Natural killer cell (primary cell): ENCODE measurements around the gene CLSTN2. TPM values are rescaled to one million over a fixed set of nuclear protein-coding genes. Genes with fewer than 3 reads are reported as not detected.

Experiments used
- ATAC-seq, 3 donors: fragments of 150-1000 bp in 2 of 3; fragments of 200-7000 bp in 1 of 3; cut with Tn5 transposase; 1 replicate in 1 of 3; 2 replicates in 2 of 3; pipeline ENCODE4 v1.10.0; 2021; ENCODE audit warnings: mild to moderate bottlenecking in 2 of 3, moderate library complexity in 2 of 3
- DNase-seq, 2 donors: peaks; one replicate each; pipeline versions ENCODE4 v3.0.0 to v3.0.0-alpha.2; 2013 to 2021; ENCODE audit warnings: mixed read lengths in 1 of 2
- H3K27ac ChIP-seq: one replicate; pipeline ENCODE4 v1.5.1; 2013; ENCODE audit warnings: mild to moderate bottlenecking, low read length
- H3K27me3 ChIP-seq: one replicate; pipeline ENCODE4 v1.6.1; 2013; ENCODE audit warnings: low read length; ENCODE audit not compliant: control insufficient read depth, insufficient read depth
- H3K36me3 ChIP-seq: one replicate; pipeline ENCODE4 v1.6.1; 2013; ENCODE audit warnings: low read length; ENCODE audit not compliant: control insufficient read depth, insufficient read depth
- H3K4me1 ChIP-seq: one replicate; pipeline ENCODE4 v1.6.1; 2013; ENCODE audit warnings: low read length; ENCODE audit not compliant: control insufficient read depth, insufficient read depth
- H3K4me3 ChIP-seq: one replicate; pipeline ENCODE4 v1.5.1; 2013; ENCODE audit warnings: low read length
- H3K9me3 ChIP-seq: one replicate; pipeline ENCODE4 v1.6.1; 2013; ENCODE audit warnings: low read length; ENCODE audit not compliant: control insufficient read depth, insufficient read depth
- H3K27ac Mint-ChIP-seq, 2 donors: one replicate each; pipeline ENCODE4 v1.8.0; 2022; ENCODE audit warnings: mild to moderate bottlenecking in 2 of 2, mixed read lengths in 2 of 2, moderate library complexity in 1 of 2
- H3K27me3 Mint-ChIP-seq, 2 donors: one replicate each; pipeline ENCODE4 v1.8.0; 2022; ENCODE audit warnings: low read depth in 2 of 2, mixed read lengths in 2 of 2
- H3K36me3 Mint-ChIP-seq: one replicate; pipeline ENCODE4 v1.8.0; 2022; ENCODE audit warnings: mixed read lengths
- H3K4me1 Mint-ChIP-seq, 2 donors: one replicate each; pipeline ENCODE4 v1.8.0; 2022; ENCODE audit warnings: mixed read lengths in 2 of 2
- H3K4me3 Mint-ChIP-seq: one replicate; pipeline ENCODE4 v1.8.0; 2022; ENCODE audit warnings: mild to moderate bottlenecking, moderate library complexity, mixed read lengths
- H3K9me3 Mint-ChIP-seq, 2 donors: one replicate each; pipeline ENCODE4 v1.8.0; 2022; ENCODE audit warnings: mixed read lengths in 2 of 2
- whole genome bisulfite sequencing: methylation state at CpG from one replicate; pipeline ENCODE4 v1.1.7; 2013; ENCODE audit warnings: missing lambda C conversion rate; ENCODE audit not compliant: insufficient coverage; 5-methylcytosine and 5-hydroxymethylcytosine counted together
- intact Hi-C: fragments of 100-400 bp; cut with micrococcal nuclease; formaldehyde crosslinking; loops from one replicate; pipeline ENCODE4 v1.14.2; 2022
- total RNA-seq, 4 donors: library from RNA; stranded (reverse); fragments of 120-200 nt in 1 of 4; gene quantifications; one replicate each; pipeline versions ENCODE4 v1.2.3 to v1.2.4, GENCODE V29; 2013 to 2022
- TF ChIP-seq, protein P1 (sequence below): fragments of 200-600 bp; IDR thresholded peaks from one replicate; pipeline ENCODE4 v1.8.0; 2022; ENCODE audit warnings: antibody characterized with exemption

CLSTN2 gene
- total RNA-seq, 3 donors from 2014 or later (not counting 1 experiment from before 2014, with no cell fraction given): 0.05 TPM; not detected in 2

DNA sequence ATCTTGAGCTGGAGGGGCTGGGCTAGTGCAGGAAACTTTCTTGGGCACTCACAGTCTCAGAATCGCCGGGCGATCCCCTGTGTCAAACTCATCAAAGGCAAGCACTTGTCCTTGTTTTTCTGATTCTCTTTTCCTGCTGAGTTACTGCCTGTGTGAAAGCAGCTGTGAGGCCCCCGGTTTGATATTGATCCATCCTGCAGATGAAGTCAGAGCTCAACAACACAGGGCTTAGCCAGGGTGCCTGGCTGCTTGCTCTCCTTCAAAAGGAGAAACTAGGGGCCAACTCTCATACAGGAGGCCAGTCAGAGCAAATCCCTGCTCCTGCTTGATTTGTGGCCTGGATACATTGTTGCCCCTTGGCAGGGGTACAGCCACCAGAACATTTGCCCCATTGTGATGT is 22.9 kb downstream of the CLSTN2 start:
- 82% methylated on average over 4 of the region's 4 CpGs for WGBS
- Histone ChIP-seq H3K4me3 (no peak overlapping the region), H3K27me3 (no peaks in the 10 kb centered on the region), H3K4me1 (no peaks in the 10 kb centered on the region), H3K36me3 (no peaks in the 10 kb centered on the region), H3K27ac (no peak overlapping the region), H3K9me3 (no peaks in the 10 kb centered on the region)
- H3K4me3 Mint-ChIP-seq: no peak overlapping the region
- intact Hi-C loops: no loop called here
- H3K36me3 Mint-ChIP-seq: no peaks in the 10 kb centered on the region
- H3K9me3 Mint-ChIP-seq: no peaks in the 10 kb centered on the region
- no peak overlapping the region for H3K27ac Mint-ChIP-seq
- peaks cover 0 to 10% of the 10 kb centered on the region in 2 donors for H3K27me3 Mint-ChIP-seq
- H3K4me1 Mint-ChIP-seq: no peaks in the 10 kb centered on the region
- DNase-seq (no peak), ATAC-seq (no peak)
- TF ChIP-seq, protein P1, sequence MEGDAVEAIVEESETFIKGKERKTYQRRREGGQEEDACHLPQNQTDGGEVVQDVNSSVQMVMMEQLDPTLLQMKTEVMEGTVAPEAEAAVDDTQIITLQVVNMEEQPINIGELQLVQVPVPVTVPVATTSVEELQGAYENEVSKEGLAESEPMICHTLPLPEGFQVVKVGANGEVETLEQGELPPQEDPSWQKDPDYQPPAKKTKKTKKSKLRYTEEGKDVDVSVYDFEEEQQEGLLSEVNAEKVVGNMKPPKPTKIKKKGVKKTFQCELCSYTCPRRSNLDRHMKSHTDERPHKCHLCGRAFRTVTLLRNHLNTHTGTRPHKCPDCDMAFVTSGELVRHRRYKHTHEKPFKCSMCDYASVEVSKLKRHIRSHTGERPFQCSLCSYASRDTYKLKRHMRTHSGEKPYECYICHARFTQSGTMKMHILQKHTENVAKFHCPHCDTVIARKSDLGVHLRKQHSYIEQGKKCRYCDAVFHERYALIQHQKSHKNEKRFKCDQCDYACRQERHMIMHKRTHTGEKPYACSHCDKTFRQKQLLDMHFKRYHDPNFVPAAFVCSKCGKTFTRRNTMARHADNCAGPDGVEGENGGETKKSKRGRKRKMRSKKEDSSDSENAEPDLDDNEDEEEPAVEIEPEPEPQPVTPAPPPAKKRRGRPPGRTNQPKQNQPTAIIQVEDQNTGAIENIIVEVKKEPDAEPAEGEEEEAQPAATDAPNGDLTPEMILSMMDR: no peak

DNA sequence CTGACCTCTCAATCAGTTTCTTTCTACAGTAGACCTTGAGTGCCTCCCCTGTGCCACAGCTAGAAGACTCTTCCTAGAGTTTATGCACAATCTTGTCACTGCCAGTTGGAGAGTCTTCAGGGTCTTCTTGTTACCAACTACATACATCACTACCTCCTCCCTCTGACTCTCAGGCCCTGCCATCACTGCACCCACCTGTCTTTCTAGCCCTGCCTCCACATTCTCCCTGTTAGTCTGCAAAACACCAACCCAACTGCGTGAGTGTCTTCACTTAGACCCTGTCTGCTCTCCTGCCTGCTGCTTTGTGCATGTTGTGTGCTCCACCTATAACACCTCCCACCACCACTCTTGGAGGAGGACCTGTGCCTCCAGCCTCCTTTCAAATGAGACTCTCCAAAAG is 34.4 kb downstream of the CLSTN2 start:
- H3K27me3 ChIP-seq: no peaks in the 10 kb centered on the region
- H3K27ac Mint-ChIP-seq: no peak overlapping the region
- TF ChIP-seq, protein P1: no peak
- no peaks in the 10 kb centered on the region for H3K9me3 ChIP-seq
- H3K4me3 ChIP-seq: no peak overlapping the region
- intact Hi-C loops: no loop called here
- no peaks in the 10 kb centered on the region for H3K9me3 Mint-ChIP-seq
- H3K36me3 ChIP-seq: no peaks in the 10 kb centered on the region
- DNase-seq (no peak), ATAC-seq (no peak)
- 86% methylated on average over 1 of the region's 1 CpG for WGBS
- H3K27ac ChIP-seq: no peak overlapping the region
- H3K4me3 Mint-ChIP-seq: no peak overlapping the region
- H3K4me1 Mint-ChIP-seq: no peaks in the 10 kb centered on the region
- H3K36me3 Mint-ChIP-seq: no peaks in the 10 kb centered on the region
- H3K27me3 Mint-ChIP-seq: peaks cover 0 to 11% of the 10 kb centered on the region in 2 donors
- no peaks in the 10 kb centered on the region for H3K4me1 ChIP-seq

DNA sequence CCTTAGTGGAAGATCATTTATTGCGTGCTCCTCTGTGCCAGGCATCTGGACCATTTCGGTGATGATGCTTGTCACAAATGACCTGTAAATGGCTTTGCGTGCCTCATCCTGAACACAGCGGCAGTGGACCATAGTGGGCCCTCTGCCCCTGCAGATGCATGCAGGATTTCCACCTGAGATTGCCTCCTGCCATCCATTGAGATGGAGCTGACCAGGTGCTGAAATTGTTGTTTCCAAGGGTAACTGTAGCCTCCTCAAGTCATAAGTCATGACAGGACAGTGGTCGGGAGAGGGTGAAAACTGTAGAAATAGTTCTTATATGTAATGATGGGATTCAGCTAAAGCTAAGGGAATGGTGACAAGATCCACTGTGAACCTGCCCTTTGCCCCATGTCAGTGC is 35.5 kb downstream of the CLSTN2 start:
- ATAC-seq: no peak
- Mint-ChIP-seq H3K4me1 (no peaks in the 10 kb centered on the region), H3K36me3 (no peaks in the 10 kb centered on the region), H3K9me3 (no peaks in the 10 kb centered on the region), H3K4me3 (no peak overlapping the region), H3K27ac (no peak overlapping the region), H3K27me3 (peaks cover 0 to 11% of the 10 kb centered on the region in 2 donors)
- Histone ChIP-seq H3K27ac (no peak overlapping the region), H3K9me3 (no peaks in the 10 kb centered on the region), H3K4me3 (no peak overlapping the region), H3K4me1 (no peaks in the 10 kb centered on the region), H3K36me3 (no peaks in the 10 kb centered on the region), H3K27me3 (no peaks in the 10 kb centered on the region)
- intact Hi-C loops: no loop called here
- DNase-seq: no peak
- TF ChIP-seq, protein P1: no peak
- WGBS: 88% methylated on average over 5 of the region's 5 CpGs

DNA sequence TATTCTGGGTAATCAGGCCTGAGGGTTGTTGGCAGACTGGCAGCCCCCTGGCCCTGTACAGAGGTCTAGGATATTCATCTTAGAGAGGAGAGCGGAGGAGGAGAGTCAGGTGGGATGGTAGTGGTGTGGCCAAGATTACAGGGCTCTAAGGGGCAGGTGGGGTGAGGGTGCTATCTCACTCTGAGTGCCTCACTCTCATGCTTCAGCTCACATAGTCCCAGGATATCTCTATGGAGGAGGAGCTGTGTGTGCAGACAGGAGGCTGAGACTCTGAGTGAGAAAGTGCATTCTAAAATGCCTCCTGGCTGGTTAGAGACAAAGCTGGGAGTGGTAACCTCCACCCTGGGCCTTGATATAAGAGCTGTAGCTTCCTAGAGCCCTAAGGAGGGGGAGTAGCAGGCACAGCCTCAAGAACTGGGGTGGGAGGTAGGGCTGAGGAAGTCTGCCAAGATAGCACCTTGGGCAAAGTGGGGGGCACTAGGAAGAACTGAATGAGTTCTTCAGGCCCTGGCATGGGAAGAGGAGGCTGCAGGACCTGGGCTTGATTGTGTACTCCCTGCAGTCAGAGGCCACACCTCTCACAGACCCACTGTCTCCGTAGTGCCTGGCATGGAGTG is 39.9 kb downstream of the CLSTN2 start:
- no peaks in the 10 kb centered on the region for H3K4me1 ChIP-seq
- TF ChIP-seq, protein P1: no peak
- Mint-ChIP-seq H3K36me3 (no peaks in the 10 kb centered on the region), H3K27me3 (no peaks in the 10 kb centered on the region), H3K4me3 (no peak overlapping the region), H3K9me3 (no peaks in the 10 kb centered on the region), H3K27ac (no peak overlapping the region), H3K4me1 (no peaks in the 10 kb centered on the region)
- 89% methylated on average over 2 of the region's 2 CpGs for WGBS
- no peaks in the 10 kb centered on the region for H3K36me3 ChIP-seq
- H3K27me3 ChIP-seq: no peaks in the 10 kb centered on the region
- no peak overlapping the region for H3K27ac ChIP-seq
- intact Hi-C loops: no loop called here
- ATAC-seq: no peak
- no peaks in the 10 kb centered on the region for H3K9me3 ChIP-seq
- no peak overlapping the region for H3K4me3 ChIP-seq
- no peak for DNase-seq
